MM.1S (cell line): ENCODE measurements around the gene MYBPC2.
"Not testable (repeated sequence)": the region's sequence is repeated elsewhere in the genome, so short reads cannot be mapped to it uniquely, and the experiment has no call there.

Experiments
- DNase-seq: peaks from one replicate; pipeline ENCODE4 v3.0.0-alpha.2; 2015
- H2AFZ ChIP-seq: fragments of 300-600 bp; sonication (generic); 2 replicates; pipeline ENCODE4 v1.6.0; 2016; ENCODE audit warnings: antibody characterized with exemption, low read length
- H3F3A ChIP-seq: fragments of 300-600 bp; sonication (generic); 2 replicates; pipeline ENCODE4 v1.6.1; 2016; ENCODE audit warnings: mild to moderate bottlenecking, antibody characterized with exemption, low read length, moderate library complexity, mixed read lengths; ENCODE audit not compliant: insufficient read depth
- H3K27ac ChIP-seq: fragments of 300-600 bp; sonication (generic); 2 replicates; pipeline ENCODE4 v1.5.1; 2016; ENCODE audit warnings: mild to moderate bottlenecking, low read length
- H3K27me3 ChIP-seq: fragments of 300-600 bp; sonication (generic); replicated peaks from 2 replicates; pipeline ENCODE4 v1.6.0; 2016; ENCODE audit warnings: low read length; ENCODE audit not compliant: insufficient read depth
- H3K36me3 ChIP-seq: fragments of 300-600 bp; sonication (generic); replicated peaks from 2 replicates; pipeline ENCODE4 v1.6.1; 2016; ENCODE audit warnings: mild to moderate bottlenecking, low read length, mixed read lengths; ENCODE audit not compliant: insufficient read depth
- H3K4me1 ChIP-seq: fragments of 300-600 bp; sonication (generic); 2 replicates; pipeline ENCODE4 v1.6.1; 2016; ENCODE audit warnings: low read length, mixed read lengths
- H3K4me2 ChIP-seq: fragments of 300-600 bp; sonication (generic); 2 replicates; pipeline ENCODE4 v1.6.0; 2016; ENCODE audit warnings: low read depth, low read length
- H3K4me3 ChIP-seq: fragments of 300-600 bp; sonication (generic); 2 replicates; pipeline ENCODE4 v1.5.1; 2016; ENCODE audit warnings: low read length, mixed read lengths
- H3K79me2 ChIP-seq: fragments of 300-600 bp; sonication (generic); 2 replicates; pipeline ENCODE4 v1.6.1; 2016; ENCODE audit warnings: mixed run types, low read length, mixed read lengths
- H3K9ac ChIP-seq: fragments of 300-600 bp; sonication (generic); 2 replicates; pipeline ENCODE4 v1.6.1; 2016; ENCODE audit warnings: low read length, mixed read lengths
- H3K9me2 ChIP-seq: fragments of 300-600 bp; sonication (generic); replicated peaks from 2 replicates; pipeline ENCODE4 v1.6.1; 2016; ENCODE audit warnings: mild to moderate bottlenecking, low read length, mixed read lengths; ENCODE audit not compliant: insufficient read depth
- H3K9me3 ChIP-seq: fragments of 300-600 bp; sonication (generic); replicated peaks from 2 replicates; pipeline ENCODE4 v1.6.1; 2016; ENCODE audit warnings: mild to moderate bottlenecking, low read length, mixed read lengths; ENCODE audit not compliant: insufficient read depth
- H4K20me1 ChIP-seq: fragments of 300-600 bp; sonication (generic); 2 replicates; pipeline ENCODE4 v1.6.1; 2016; ENCODE audit warnings: mild to moderate bottlenecking, low read length, moderate library complexity, mixed read lengths; ENCODE audit not compliant: insufficient read depth
- EZH2 ChIP-seq: fragments of 300-600 bp; sonication (generic); optimal IDR thresholded peaks from 2 replicates; pipeline ENCODE3; 2017; ENCODE audit warnings: low read depth, mild to moderate bottlenecking, antibody characterized with exemption, low read length, mixed read lengths
- EZH2phosphoT487 ChIP-seq: fragments of 300-600 bp; sonication (generic); IDR thresholded peaks from 2 replicates; pipeline ENCODE4 v1.6.1; 2018; ENCODE audit warnings: antibody characterized with exemption, low read length
- TF ChIP-seq, protein P1 (sequence below): fragments of 300-600 bp; sonication (generic); IDR thresholded peaks from 2 replicates; pipeline ENCODE4 v1.5.1; 2016; ENCODE audit warnings: antibody characterized with exemption, low read length, mixed read lengths

The MYBPC2 gene

GRCh38 chr19:50467566-50467965, 34.9 kb downstream of the MYBPC2 start:
- TF ChIP-seq, protein P1, sequence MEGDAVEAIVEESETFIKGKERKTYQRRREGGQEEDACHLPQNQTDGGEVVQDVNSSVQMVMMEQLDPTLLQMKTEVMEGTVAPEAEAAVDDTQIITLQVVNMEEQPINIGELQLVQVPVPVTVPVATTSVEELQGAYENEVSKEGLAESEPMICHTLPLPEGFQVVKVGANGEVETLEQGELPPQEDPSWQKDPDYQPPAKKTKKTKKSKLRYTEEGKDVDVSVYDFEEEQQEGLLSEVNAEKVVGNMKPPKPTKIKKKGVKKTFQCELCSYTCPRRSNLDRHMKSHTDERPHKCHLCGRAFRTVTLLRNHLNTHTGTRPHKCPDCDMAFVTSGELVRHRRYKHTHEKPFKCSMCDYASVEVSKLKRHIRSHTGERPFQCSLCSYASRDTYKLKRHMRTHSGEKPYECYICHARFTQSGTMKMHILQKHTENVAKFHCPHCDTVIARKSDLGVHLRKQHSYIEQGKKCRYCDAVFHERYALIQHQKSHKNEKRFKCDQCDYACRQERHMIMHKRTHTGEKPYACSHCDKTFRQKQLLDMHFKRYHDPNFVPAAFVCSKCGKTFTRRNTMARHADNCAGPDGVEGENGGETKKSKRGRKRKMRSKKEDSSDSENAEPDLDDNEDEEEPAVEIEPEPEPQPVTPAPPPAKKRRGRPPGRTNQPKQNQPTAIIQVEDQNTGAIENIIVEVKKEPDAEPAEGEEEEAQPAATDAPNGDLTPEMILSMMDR, result no peak
- TF ChIP-seq EZH2phosphoT487 (no peak), EZH2 (no peak)

GRCh38 chr19:50468818-50469217, 36.1 kb downstream of the MYBPC2 start:
- Histone ChIP-seq H3K4me2 (no peak overlapping the region), H3K9me2 (no peaks in the 10 kb centered on the region), H3F3A (no peaks in the 10 kb centered on the region), H4K20me1 (no peaks in the 10 kb centered on the region), H3K9ac (no peak overlapping the region), H3K27me3 (peaks cover 70% of the 10 kb centered on the region), H3K4me1 (no peaks in the 10 kb centered on the region), H3K36me3 (no peaks in the 10 kb centered on the region), H3K27ac (no peak overlapping the region), H3K9me3 (no peaks in the 10 kb centered on the region), H3K79me2 (no peaks in the 10 kb centered on the region), H3K4me3 (no peak overlapping the region), H2AFZ (no peak overlapping the region)
- no peak for DNase-seq
- TF ChIP-seq EZH2phosphoT487 (no peak), EZH2 (no peak)
- TF ChIP-seq, protein P1, result no peak

More at GRCh38 chr19:50467566-50467965, 34.9 kb downstream of the MYBPC2 start:
- Histone ChIP-seq H3K4me3 (no peak overlapping the region), H3K4me1 (no peaks in the 10 kb centered on the region), H3K27ac (no peak overlapping the region), H2AFZ (no peak overlapping the region), H3K9me2 (no peaks in the 10 kb centered on the region), H3K36me3 (no peaks in the 10 kb centered on the region), H3K79me2 (no peaks in the 10 kb centered on the region), H3F3A (no peaks in the 10 kb centered on the region), H3K4me2 (no peak overlapping the region), H3K9me3 (no peaks in the 10 kb centered on the region), H3K27me3 (peaks cover 76% of the 10 kb centered on the region), H3K9ac (no peak overlapping the region), H4K20me1 (no peaks in the 10 kb centered on the region)
- no peak for DNase-seq

- H3K4me2 ChIP-seq, H3K36me3 ChIP-seq, H3K4me1 ChIP-seq, H3K4me3 ChIP-seq, H2AFZ ChIP-seq, H3K9ac ChIP-seq, DNase-seq, H4K20me1 ChIP-seq, H3K27ac ChIP-seq, H3K9me2 ChIP-seq, H3K9me3 ChIP-seq, H3F3A ChIP-seq: not testable (repeated sequence)
- peaks cover 27% of the 10 kb centered on the region for H3K27me3 ChIP-seq
- peaks cover 18% of the 10 kb centered on the region for H3K79me2 ChIP-seq
Observed at GRCh38 chr19:50473336-50473735, 40.6 kb downstream of the MYBPC2 start.

- Histone ChIP-seq H2AFZ (no peak overlapping the region), H3K4me1 (no peaks in the 10 kb centered on the region), H4K20me1 (peaks cover 3% of the 10 kb centered on the region; the same call in 1 of the 2 replicates), H3K9ac (no peak overlapping the region), H3K27me3 (peaks cover 10% of the 10 kb centered on the region; the same call in 1 of the 2 replicates), H3K4me2 (no peak overlapping the region), H3K27ac (no peak overlapping the region), H3F3A (peaks cover 5% of the 10 kb centered on the region; the same call in 1 of the 2 replicates), H3K9me3 (no peaks in the 10 kb centered on the region), H3K79me2 (peaks cover 31% of the 10 kb centered on the region), H3K9me2 (no peaks in the 10 kb centered on the region), H3K4me3 (no peak overlapping the region), H3K36me3 (no peaks in the 10 kb centered on the region)
- TF ChIP-seq, protein P1, result no peak
- TF ChIP-seq EZH2phosphoT487 (no peak), EZH2 (no peak)
- no peak for DNase-seq
Observed at GRCh38 chr19:50475101-50475568, 42.4 kb downstream of the MYBPC2 start.
